GM18505 (cell line): ENCODE data around the gene SPOCK1.

Experiments
- ATAC-seq: cut with Tn5 transposase; IDR thresholded peaks from one replicate; pipeline ENCODE4 v1.9.1; 2021; ENCODE audit not compliant: unreplicated experiment
- POLR2A ChIP-seq: IDR thresholded peaks from 4 replicates; pipeline ENCODE4 v1.6.1; 2011; ENCODE audit warnings: borderline replicate concordance; ENCODE audit not compliant: insufficient read depth, insufficient read length; ENCODE audit errors: extremely low read depth

The SPOCK1 gene

GRCh38 chr5:137478043-137478442 lies 21.1 kb downstream of the SPOCK1 start:
- no peak for TF ChIP-seq POLR2A
- ATAC-seq, result no peak

- no peak for ATAC-seq
- TF ChIP-seq POLR2A, result no peak
These were observed 28.3 kb downstream of the SPOCK1 start for GRCh38 chr5:137470921-137471220.

- TF ChIP-seq POLR2A, result no peak
- no peak for ATAC-seq
These were observed 28.8 kb downstream of the SPOCK1 start for GRCh38 chr5:137470111-137470920.

- ATAC-seq, result no peak
- no peak for TF ChIP-seq POLR2A
These were observed 32.2 kb downstream of the SPOCK1 start for GRCh38 chr5:137466889-137467288.

GRCh38 chr5:137465930-137466329 lies 33.2 kb downstream of the SPOCK1 start:
- TF ChIP-seq POLR2A, result no peak
- ATAC-seq, result no peak

GRCh38 chr5:137462816-137463520 lies 36.2 kb downstream of the SPOCK1 start:
- ATAC-seq, result no peak
- TF ChIP-seq POLR2A, result no peak

- no peak for TF ChIP-seq POLR2A
- ATAC-seq, result no peak
These were observed 36.9 kb downstream of the SPOCK1 start for GRCh38 chr5:137462265-137462590.

- ATAC-seq, result no peak
- no peak for TF ChIP-seq POLR2A
These were observed 37.5 kb downstream of the SPOCK1 start for GRCh38 chr5:137461391-137462264.

GRCh38 chr5:137454671-137455070 lies 44.5 kb downstream of the SPOCK1 start:
- TF ChIP-seq POLR2A, result no peak
- ATAC-seq, result no peak

- no peak for ATAC-seq
- no peak for TF ChIP-seq POLR2A
These were observed 45.5 kb downstream of the SPOCK1 start for GRCh38 chr5:137453483-137454080.

GRCh38 chr5:137450759-137451158 lies 48.4 kb downstream of the SPOCK1 start:
- no peak for TF ChIP-seq POLR2A
- no peak for ATAC-seq

GRCh38 chr5:137448868-137449267 lies 50.3 kb downstream of the SPOCK1 start:
- no peak for TF ChIP-seq POLR2A
- ATAC-seq, result no peak

- ATAC-seq, result no peak
- TF ChIP-seq POLR2A, result no peak
These were observed 52.5 kb downstream of the SPOCK1 start for GRCh38 chr5:137446615-137447014.
